Mucosa of descending colon (tissue), 3 donors: ENCODE results near the gene RBM27. TPM values are rescaled to one million over a fixed set of nuclear protein-coding genes. Genes with fewer than 3 reads are reported as not detected.
A peak's percentile ranks its signal among the peaks of the same experiment; 100 is the strongest.

Experiments
- ATAC-seq: fragments of 200-7000 bp; cut with Tn5 transposase; one replicate; pipeline ENCODE4 v1.9.1; 2020; ENCODE audit warnings: mild to moderate bottlenecking, moderate library complexity
- DNase-seq, 3 donors: peaks; one replicate each; pipeline ENCODE4 v3.0.0-alpha.2; 2020
- H3K36me3 ChIP-seq: fragments of 200-600 bp; one replicate; pipeline ENCODE4 v1.8.0; 2021; ENCODE audit warnings: low read depth, mild to moderate bottlenecking
- H3K4me1 ChIP-seq: fragments of 200-600 bp; one replicate; pipeline ENCODE4 v1.8.0; 2021; ENCODE audit warnings: low read depth, mild to moderate bottlenecking
- H3K4me3 ChIP-seq: fragments of 200-600 bp; one replicate; pipeline ENCODE4 v1.8.0; 2021; ENCODE audit warnings: mild to moderate bottlenecking
- H3K9me3 ChIP-seq: fragments of 200-600 bp; one replicate; pipeline ENCODE4 v1.8.0; 2021; ENCODE audit warnings: mild to moderate bottlenecking
- intact Hi-C, 2 donors: fragments of 100-400 bp; cut with DNase I in 1 of 2; cut with micrococcal nuclease in 1 of 2; formaldehyde crosslinking; loops; one replicate each; pipeline versions ENCODE4 v1.11.0 to v1.11.1; 2022; cut with DNase I, micrococcal nuclease
- long read RNA-seq, 2 donors: library from polyadenylated mRNA; unstranded; transcript quantifications; one replicate each; pipeline ENCODE4 v2.0.0, GENCODE V29; 2019 to 2021
- total RNA-seq, 3 donors: library from RNA; stranded (reverse); fragmentation: NEBNext Ultra II Directional in 2 of 3; extraction: Animal tissue kit (Norgen Biotek cat#: 25700) in 2 of 3; gene quantifications; one replicate each; pipeline versions ENCODE4 v1.2.1 to v1.2.4, GENCODE V29; 2021 to 2023
- TF ChIP-seq, protein P1 (sequence below): fragments of 200-600 bp; IDR thresholded peaks from one replicate; pipeline ENCODE4 v1.8.0; 2022; ENCODE audit warnings: antibody characterized with exemption, mild to moderate bottlenecking
- donor health status: DM: no; HTN: no; CAD: no; lungs with moderate emphysema.
- donor health status: DM: no; HTN: no; CAD: no.
- donor health status: DM: no; HTN: yes; CAD: no.

The RBM27 gene, protein sequence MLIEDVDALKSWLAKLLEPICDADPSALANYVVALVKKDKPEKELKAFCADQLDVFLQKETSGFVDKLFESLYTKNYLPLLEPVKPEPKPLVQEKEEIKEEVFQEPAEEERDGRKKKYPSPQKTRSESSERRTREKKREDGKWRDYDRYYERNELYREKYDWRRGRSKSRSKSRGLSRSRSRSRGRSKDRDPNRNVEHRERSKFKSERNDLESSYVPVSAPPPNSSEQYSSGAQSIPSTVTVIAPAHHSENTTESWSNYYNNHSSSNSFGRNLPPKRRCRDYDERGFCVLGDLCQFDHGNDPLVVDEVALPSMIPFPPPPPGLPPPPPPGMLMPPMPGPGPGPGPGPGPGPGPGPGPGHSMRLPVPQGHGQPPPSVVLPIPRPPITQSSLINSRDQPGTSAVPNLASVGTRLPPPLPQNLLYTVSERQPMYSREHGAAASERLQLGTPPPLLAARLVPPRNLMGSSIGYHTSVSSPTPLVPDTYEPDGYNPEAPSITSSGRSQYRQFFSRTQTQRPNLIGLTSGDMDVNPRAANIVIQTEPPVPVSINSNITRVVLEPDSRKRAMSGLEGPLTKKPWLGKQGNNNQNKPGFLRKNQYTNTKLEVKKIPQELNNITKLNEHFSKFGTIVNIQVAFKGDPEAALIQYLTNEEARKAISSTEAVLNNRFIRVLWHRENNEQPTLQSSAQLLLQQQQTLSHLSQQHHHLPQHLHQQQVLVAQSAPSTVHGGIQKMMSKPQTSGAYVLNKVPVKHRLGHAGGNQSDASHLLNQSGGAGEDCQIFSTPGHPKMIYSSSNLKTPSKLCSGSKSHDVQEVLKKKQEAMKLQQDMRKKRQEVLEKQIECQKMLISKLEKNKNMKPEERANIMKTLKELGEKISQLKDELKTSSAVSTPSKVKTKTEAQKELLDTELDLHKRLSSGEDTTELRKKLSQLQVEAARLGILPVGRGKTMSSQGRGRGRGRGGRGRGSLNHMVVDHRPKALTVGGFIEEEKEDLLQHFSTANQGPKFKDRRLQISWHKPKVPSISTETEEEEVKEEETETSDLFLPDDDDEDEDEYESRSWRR
- total RNA-seq, result 10 to 100 TPM; 14.2 to 18.9 (median 16.1) TPM
- long read RNA-seq, donor 1, full-length matches to known transcripts, result 3 of 5 reads
- long read RNA-seq, donor 1, partial matches to known transcripts, result 1 of 5 reads
- long read RNA-seq, donor 1, other reads (novel, unspliced or antisense), result 1 of 5 reads
- long read RNA-seq, donor 2, partial matches to known transcripts, result 5 of 5 reads
- long read RNA-seq, donor 2, other reads (novel, unspliced or antisense), result 0 of 5 reads

DNA sequence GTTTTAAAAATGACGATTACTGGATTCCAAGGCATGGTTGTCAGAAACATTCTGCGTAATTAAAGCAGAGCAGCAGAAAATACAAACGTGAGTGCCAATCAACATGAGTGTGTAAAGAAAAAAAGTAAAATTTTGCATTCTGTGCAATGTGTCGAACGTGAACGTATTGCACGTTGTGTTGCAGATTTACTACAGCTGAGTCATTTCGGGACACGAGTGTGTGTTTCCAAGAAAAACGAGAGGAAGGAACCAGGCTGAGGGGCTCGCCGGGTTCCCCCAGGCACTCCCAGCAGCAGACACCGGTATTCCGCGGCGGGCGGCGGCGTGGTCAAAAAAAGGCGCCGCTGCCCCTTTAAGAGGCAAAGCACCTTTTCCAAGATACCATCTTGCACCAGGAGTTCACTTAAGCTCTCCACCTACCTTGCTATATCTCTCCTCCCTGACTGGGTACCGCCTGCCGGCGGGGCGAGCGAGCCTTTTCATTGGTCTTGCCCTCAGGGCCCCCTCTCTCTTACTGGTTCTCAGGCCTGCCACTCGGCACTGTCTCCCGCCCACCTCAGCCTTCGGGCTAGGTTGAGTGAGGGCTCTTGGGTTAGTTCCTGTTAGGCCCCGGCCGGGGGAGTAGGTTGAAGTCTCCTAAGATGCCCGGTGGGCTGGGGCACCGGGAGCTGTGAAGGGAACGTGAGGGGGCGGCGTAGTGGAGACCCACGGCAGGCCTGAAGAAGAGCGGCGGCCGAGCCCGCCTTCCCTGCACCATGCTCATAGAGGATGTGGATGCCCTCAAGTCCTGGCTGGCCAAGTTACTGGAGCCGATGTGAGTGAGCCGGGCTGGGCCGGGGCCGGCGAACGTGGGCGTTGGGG is at the start of gene RBM27:
TSS of gene RBM27 (plus strand) at position 595 of the 861 bp plus-strand sequence. CDS start at position 756, 161 bp downstream.
- TF ChIP-seq, protein P1, sequence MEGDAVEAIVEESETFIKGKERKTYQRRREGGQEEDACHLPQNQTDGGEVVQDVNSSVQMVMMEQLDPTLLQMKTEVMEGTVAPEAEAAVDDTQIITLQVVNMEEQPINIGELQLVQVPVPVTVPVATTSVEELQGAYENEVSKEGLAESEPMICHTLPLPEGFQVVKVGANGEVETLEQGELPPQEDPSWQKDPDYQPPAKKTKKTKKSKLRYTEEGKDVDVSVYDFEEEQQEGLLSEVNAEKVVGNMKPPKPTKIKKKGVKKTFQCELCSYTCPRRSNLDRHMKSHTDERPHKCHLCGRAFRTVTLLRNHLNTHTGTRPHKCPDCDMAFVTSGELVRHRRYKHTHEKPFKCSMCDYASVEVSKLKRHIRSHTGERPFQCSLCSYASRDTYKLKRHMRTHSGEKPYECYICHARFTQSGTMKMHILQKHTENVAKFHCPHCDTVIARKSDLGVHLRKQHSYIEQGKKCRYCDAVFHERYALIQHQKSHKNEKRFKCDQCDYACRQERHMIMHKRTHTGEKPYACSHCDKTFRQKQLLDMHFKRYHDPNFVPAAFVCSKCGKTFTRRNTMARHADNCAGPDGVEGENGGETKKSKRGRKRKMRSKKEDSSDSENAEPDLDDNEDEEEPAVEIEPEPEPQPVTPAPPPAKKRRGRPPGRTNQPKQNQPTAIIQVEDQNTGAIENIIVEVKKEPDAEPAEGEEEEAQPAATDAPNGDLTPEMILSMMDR, result no peak
- DNase-seq, result peak; percentile 96 to 99 (median 98)
- peak; percentile 100 for ATAC-seq
- intact Hi-C loops, result no loop called here
- no peaks in the 10 kb centered on the region for H3K9me3 ChIP-seq
- H3K4me3 ChIP-seq, result peak within 1 kb of the TSS; percentile 57
- H3K36me3 ChIP-seq, result no peaks in the 10 kb centered on the region
- H3K4me1 ChIP-seq, result peaks cover 5% of the 10 kb centered on the region

DNA sequence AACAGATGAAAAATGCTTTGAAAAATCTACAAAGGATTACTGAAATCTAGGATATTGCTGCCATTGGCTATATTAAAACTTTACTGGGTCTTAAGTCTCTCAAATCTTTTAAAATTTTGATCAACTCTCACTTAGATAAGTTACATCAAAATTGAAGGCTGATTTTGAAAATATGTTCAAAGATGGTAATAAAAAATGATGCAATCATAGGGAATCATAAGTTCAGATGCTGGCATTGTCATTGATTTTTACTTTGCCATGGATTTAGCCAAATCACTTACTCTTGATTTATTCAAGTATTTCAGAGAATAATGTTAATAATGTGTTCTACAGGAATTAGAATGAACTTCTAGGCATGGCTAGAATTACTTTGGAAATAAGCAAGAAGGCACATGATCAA is 45.1 kb upstream of the RBM27 start:
- intact Hi-C loops, result no loop called here
- H3K9me3 ChIP-seq, result no peaks in the 10 kb centered on the region
- TF ChIP-seq, protein P1, result no peak
- peaks cover 6% of the 10 kb centered on the region for H3K36me3 ChIP-seq
- ATAC-seq (no peak), DNase-seq (no peak)
- no peak overlapping the region for H3K4me3 ChIP-seq
- H3K4me1 ChIP-seq, result no peaks in the 10 kb centered on the region

DNA sequence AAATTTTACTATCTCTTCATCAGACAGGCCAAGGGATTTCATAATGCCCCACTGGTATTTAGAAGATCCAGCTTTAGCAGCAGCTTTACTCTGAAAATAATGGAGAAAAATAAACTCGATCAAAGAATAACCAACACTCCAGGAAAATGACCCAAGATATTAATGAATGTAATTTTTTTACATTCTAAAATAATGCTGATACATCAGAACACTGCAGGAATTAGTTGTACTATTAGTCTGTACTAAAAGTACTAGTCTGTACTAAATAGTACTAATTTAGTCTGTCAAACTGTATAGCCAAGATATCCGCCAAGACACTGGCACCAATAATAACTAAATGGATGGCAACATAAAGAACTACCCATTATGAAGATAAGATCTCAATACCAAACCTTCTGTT is 39.0 kb upstream of the RBM27 start:
- H3K9me3 ChIP-seq, result no peaks in the 10 kb centered on the region
- no peak for ATAC-seq
- intact Hi-C loops, result loop anchor here in 1 of 2 donors (10.0 kb wide), 1 partner anchor 110 kb away; no protein-coding TSS in a partner anchor
- H3K36me3 ChIP-seq, result peaks cover 11% of the 10 kb centered on the region
- no peak for DNase-seq
- H3K4me1 ChIP-seq, result no peaks in the 10 kb centered on the region
- TF ChIP-seq, protein P1, result no peak
- no peak overlapping the region for H3K4me3 ChIP-seq

DNA sequence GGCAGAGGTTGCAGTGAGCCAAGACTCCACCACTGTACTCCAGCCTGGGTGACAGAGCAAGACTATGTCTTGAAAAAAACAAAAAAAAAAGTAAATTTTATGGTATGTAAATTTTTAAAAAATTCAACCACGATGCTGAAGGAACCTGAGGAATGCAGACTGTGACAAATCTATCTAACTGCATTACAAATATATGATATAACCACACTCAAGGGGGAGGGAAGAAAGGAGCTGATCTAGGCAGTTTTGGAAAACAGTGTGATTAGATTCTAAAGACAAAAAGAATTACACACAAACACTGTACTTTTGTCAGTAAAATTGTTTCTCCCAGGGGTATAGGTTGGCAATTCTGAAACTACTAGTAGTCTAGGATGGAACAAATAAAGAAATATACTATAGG is 37.9 kb upstream of the RBM27 start:
- intact Hi-C loops, result loop anchor here in 1 of 2 donors (10.0 kb wide), 1 partner anchor 109 kb away; no protein-coding TSS in a partner anchor
- TF ChIP-seq, protein P1, result no peak
- Histone ChIP-seq H3K4me3 (no peak overlapping the region), H3K36me3 (peaks cover 6% of the 10 kb centered on the region), H3K4me1 (no peaks in the 10 kb centered on the region), H3K9me3 (no peaks in the 10 kb centered on the region)
- no peak for ATAC-seq
- DNase-seq, result no peak
